ENCODE results near the gene SAMD9.
A peak's percentile ranks its signal among the peaks of the same experiment; 100 is the strongest.
"Not testable (repeated sequence)": the region's sequence is repeated elsewhere in the genome, so short reads cannot be mapped to it uniquely, and the experiment has no call there.

The SAMD9 gene

DNA sequence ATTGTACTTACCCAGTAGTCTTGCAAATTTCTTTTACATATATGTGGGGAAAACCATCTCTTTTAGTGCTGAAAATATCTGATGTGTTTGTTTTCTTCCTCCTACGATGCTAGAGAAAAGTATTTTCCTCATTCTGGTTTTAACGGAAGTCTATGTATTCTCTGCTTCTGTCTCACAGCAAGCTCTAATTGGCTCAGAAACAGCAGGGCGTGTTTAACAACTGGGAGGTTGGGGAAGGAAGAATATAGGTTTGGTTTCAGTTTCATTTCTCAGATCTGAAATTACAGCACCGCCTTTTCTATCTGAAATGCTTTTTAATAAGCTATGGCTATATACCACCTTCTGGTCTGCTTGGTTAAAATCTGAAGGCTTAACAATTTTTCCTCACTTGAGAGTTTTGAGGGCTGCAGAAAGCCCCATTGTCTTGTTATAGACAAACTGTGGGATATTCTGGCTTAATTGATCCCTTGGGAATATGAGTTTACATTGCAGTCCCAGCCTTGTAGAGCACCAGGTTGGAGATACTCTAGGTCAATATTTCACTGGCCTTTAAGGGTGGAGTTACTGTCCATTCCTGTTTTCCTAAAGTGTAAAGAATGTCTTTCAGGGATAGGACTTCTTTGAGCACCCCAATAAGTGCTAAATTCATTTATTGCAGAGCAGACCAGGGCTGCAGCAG is at the start of gene SAMD9:
Gene SAMD9, minus strand, starts transcription at position 128 of the 679 bp plus-strand sequence. CDS start 11,882 bp downstream, outside the sequence.
- no peak for DNase-seq

DNA sequence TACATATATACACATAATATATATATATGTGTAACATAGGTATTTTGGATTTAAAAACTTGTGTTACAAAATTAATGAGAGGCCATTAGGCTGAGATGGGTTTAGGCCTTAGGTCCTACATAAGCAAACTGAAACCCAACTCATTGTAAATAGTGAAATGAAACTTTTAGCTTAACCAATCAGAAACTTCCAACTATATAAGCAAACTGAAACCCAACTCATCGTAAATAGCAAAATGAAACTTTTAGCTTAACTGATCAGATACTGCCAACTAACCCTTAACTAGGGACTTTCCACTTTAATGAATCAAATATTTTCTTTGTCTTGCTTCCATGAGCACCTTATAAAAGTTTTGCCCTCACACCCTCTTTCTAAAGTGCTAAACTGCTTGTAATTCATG is 47.7 kb upstream of the SAMD9 start:
- no peak for DNase-seq

DNA sequence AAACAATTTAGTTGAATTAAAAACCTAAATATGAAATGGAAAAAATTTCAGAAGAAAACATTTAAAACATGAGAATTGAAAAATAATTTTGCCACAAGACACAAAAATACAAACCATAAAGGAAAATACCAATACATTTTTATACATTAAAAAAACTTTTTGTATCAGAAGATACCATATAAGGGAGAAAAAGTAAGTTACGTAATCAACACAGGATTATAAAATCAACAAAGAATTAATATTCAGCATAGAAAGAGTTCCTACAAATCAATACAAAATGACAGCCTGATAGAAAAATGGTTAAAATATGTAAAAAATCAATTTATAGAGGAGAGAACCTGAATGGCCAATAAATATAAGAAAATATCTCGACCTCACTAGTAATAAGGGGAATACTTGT is 47.0 kb upstream of the SAMD9 start:
- no peak for DNase-seq

DNA sequence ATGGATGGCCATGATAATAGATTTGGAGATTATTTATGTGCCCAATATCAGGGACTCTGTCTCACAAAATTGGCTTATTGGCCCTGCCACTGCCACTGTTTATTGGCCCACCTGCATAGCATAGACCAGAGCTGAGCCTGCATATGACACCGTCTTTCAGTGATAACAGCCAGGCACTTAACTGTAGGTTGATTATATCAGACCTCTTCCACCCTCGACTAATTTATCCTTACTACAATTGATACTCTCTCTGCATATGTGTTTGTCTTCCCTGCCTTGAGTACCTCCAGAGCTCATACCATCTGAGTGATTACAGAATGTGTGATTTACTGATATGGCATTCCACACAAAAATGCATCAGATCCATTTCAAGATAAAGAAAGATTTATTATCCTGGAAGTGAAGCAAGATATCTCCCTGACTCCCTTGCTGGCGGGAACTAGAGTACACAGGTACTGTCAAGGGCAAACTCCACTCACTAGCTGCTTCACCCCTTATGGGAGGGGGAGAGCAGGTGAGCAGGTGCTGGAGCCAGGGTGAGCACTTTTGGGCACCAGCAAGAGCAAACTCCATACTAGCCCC is 43.5 kb upstream of the SAMD9 start:
- DNase-seq: no peak

DNA sequence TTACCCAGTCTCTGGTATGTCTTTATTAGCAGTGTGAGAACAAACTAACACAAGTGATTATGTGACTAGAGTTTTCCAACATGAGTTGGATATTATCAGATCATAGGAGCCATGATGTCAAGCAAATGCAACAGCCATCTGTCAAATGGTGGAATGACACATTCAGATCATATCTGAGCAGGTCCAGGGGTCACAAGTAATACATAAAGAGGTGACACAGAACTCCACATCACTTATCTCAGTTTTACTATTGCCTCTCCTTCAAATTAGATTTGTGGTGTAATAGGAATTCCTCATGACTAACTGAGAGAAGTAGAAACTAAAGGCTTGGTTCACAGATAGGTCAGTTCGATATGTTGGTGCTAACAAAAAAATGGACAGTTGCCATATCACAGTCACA is 42.6 kb upstream of the SAMD9 start:
- DNase-seq: no peak

DNA sequence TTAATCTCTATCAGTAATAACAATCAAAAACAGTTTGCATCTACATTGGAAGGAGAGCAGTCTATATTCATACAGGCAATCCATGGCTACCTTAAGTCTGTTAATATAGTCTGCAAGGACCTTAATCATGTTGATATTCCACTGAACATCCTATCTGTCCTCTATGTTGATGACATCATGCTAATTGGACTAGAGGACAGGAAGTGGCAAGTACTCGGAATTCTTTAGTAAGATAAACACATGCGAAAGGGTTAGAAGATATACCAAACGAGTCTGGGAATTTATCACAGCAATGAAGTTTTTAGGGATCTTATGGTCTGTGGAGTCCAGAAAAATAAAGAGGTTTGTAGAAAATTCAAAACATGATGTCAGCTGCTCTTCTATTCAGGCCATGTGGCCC is 41.7 kb upstream of the SAMD9 start:
- no peak for DNase-seq

DNA sequence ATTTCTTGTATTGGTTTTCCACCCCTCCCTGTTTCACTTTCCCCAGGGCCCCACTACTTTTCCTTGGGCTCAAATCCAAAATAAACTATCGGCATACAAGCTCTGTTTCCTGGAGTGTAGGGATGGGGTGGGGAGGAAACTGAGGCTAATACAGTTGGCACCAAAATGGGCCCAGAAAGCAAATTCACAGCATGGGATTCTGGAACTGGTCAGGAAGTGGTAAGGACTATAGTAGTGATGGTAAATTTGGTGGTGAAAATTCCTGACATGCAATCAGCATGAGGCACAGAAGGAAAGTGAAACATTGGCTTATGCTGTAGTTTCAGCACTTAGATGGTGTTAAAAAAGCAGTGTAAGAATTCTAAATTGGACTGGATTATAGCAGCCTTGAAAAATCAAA is 39.1 kb upstream of the SAMD9 start:
- no peak for DNase-seq

DNA sequence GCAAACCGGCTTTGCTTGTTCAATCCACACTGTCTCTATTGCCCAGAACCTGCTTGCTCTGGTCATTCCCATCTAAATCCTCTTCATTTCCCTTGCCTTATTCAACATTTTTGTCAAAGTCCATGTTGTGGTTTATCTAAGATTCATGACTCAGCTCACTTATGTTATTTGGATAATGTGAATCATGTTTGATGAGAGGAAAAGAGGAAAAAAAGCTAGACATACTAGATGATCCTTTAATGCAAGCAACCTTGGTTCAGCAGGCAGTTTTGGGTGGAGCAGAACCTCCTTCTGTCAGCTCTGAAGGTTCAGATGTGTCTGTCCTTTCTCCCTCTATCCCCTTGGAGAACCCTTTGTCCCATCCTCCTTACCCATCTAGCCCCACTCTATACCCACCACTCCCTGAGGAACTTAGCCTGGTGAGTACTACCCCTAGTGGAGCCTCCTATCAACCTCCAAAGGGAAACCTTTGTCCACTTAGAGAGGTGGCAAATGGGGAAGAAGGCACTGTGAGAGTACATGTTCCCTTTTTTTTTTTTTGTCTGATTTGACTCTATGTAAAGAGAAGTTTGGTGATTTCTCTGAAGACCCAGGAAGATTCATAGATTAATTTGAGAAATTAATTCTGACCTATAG is 32.5 kb upstream of the SAMD9 start:
- DNase-seq: no peak

DNA sequence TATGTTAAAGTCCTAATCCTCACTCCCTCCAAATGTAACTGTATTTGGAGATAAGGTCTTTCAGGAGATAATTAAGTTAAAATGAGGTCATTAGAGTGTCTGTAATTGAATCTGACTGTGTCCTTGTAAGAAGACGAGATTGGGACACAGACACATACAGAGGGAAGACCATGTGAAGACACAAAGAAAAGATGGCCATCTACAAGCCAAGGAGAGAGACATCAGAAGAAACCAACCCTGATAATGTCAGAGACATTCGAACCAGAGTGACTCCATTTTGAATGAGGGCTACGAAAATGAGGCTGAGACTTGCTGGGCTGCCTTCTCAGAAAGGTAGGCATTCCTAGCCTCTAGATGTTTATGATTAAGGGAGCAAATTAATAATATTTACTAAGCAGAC is 30.9 kb upstream of the SAMD9 start:
- DNase-seq: no peak

DNA sequence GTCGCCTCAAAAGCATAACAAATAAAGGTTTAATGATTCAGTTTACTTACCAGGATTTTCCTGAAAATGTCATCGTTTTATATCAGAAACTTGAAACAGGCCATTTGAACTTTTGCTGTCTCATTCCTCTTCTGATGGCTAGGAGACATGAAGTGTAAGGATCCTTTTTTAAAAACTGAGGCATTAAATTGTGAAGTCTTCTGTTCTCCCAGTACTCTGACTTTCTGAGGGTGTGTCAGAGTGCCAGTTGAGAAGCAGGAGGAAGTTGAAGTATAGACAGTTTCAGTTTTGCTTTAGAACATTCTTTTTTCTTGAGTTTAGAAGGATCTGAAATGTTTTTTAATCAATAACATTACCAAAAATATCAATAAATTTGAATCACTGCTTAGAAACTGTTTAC is 30.4 kb upstream of the SAMD9 start, which contains the start of gene SAMD9L:
Gene SAMD9L, minus strand, starts transcription at position 242 of the 400 bp plus-strand sequence. CDS start 12,414 bp downstream, outside the sequence.
- DNase-seq: no peak

DNA sequence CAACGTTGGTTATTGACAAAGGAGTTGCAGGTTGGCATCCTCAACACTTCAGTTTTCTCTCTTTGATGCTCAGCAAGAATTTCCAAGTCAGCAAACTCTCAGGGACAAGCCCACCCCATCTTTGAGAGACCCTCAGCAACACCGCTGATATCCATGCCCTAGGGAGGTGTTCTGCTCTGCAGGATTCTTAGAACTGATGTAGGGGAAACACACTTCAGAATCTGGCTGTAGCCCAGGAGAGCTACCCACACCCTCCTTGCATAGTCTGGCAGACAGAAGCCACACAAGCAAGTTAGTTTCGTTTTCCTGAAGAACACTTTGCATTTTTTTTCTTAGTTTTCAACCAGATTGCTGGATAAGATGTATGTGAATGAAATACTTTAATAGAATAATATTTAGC is 29.6 kb upstream of the SAMD9 start:
- DNase-seq: peak; percentile 36

DNA sequence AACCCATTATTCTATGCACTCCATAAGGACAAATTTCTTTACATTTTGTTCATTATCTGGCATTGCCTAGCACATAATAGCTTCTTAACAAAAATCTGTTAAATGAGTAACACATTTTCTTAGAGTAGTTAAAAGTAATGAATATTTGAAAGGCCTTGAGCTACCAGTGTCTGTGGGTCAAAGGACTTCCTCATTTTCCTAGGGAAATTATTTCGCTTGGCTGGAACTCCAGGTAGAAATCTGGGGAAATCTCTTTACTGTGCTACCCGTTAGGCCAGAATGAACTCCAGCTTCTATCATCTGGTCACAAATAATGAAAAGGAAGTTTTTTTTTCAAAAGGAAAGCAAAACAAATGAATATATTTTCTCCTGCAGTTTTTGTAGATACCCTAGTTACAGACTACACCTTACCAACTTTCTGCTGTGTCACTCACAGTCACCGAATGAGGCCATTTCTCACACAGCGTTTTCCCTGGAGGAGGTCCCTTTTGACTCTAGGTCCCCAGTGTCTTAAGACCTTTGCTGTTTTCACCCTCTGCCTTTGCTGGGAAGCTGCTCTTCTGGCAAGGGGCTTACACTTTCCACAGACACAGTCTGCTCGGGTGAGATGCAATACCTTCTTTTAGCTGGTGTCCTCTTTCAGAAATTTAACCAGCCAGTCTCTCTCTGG is 28.8 kb upstream of the SAMD9 start:
- no peak for DNase-seq

DNA sequence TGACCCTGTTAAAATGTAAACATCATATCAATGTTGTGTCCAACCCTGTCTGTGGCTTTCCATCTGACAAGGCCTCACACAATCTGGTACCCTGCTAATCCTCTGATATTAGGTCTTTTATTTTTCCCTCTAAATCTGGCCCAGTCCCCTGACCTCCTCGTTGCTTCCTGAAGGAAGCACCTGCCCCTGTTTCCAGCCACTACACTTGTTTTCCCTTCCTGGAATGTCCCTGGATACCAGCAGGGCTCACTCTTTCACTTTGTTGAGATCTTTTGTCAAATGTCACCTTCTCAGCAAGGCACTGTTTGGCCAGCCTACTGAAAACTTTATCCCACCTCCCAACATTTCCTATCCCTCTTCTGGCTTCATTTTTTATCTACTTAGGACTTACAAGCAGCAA is 28.3 kb upstream of the SAMD9 start:
- DNase-seq: no peak

DNA sequence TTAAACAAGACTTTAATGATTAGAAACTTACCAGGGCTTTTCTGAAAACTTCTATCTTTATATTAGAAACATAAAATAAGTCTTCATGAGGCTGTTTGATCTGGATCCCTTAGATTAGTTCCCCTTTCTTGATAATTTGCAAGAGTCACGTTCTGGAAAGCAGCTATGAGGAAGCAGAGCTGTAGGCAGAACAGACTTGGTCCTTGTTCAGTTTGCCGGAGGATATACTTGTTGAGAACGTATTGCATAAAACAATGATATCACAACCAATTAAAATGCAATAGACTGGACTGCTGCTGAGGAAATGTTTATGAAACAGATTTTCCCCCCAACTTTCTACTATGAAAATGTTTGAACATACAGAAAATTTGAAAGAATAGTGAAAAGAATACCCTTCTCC is 27.6 kb upstream of the SAMD9 start:
- DNase-seq: no peak

DNA sequence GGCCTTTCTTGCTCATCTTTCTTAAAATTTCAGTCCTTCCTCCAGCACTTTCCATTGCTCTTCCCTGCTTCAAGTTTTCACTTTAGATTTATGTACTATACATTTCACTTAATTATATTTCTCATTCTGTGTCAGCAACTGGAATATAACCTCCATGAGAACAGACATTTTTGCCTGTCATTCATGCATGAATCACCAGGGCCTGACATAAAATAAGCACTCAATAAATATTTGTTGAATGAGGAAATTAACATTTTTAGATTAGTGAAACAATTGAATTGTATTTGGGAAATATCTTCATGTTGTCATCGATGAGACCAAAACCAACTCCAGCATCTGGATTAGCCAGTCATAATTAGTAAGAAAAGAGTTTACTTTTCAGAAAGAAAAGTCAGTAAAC is 24.3 kb upstream of the SAMD9 start:
- no peak for DNase-seq

DNA sequence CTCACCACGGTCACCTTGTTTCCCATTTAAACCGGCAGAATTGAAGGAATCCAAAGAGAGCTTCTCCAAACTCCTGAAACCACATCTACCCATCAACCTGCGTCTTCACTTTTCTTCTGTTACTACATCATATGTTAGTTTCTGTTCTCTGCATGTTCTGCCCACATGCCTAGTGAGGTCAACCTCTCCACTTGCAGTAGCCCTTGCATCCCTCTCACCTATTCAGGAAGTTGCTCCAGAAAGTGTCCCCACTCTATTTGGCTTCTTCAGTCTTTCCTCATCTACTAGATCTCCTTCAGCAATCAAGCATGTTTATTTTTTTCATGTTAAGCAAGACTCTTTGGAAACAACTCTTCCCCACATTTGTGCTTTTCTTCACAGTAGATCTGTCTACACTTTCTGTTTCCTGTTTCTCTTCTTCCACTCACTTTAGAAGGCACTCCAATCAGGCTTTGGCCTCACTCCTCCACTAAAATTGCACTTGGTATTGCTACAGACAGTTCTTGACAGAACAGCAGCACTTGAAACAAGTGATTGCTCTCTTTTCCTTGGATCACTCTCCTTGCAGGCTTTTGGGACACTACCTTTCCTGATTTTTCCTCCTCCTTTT is 22.9 kb upstream of the SAMD9 start:
- no peak for DNase-seq

DNA sequence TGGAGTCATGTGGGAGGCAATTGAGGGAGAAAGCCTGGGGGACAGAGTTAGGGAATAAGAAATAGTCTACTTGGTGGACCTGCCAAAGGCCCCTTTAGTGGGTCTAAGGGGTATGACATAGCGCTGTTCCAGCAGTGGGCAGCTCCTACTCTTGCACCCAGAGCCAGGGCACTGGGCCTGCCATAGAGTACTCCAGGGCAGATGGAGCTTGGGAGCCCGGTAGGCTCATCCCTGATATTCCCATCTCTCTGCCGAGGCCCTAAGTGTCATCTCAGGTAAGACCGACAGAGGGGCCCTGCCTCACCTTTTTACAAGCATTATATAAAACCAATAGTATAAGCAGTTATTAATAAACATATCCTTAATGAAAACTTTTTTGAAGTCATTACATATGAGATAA is 20.8 kb upstream of the SAMD9 start:
- no peak for DNase-seq

DNA sequence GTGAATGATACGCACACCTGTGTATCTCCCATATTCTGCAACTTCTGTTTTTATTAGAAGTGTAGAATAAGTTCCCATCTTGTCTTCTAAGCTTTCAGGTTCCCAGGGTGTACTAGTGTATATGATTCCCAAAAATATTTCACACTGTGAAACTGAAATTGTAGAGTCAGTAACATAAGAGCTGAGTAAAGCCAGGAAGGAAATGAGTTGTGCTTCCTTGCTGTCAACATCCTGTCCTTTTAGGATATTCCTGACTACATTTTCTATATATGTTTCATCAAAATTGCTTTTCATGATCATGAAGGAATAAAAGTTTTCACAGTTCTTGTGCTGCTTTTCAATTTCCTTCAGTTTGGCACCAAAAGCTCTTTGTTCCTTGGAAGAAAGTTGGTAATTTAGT is 15.2 kb upstream of the SAMD9 start:
- no peak for DNase-seq

DNA sequence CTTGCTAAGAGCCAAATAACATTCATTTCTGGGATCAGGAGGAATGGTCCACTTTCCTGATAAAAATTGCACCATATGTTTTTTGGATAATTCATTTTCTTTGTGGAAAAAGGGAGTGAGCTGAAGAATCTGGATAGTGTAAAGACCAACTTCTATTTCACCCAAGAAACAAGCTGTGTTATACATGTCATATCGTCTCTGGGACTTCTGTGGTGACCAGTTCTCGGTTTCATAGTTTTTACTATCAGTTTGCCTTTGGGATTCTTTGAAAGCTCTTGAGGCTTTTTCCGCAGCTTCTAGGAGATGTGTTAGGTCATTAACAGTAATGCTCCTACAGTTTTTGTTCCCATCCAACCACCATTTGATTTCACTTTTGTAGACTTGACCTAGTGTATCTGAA is 14.4 kb upstream of the SAMD9 start:
- DNase-seq: no peak

DNA sequence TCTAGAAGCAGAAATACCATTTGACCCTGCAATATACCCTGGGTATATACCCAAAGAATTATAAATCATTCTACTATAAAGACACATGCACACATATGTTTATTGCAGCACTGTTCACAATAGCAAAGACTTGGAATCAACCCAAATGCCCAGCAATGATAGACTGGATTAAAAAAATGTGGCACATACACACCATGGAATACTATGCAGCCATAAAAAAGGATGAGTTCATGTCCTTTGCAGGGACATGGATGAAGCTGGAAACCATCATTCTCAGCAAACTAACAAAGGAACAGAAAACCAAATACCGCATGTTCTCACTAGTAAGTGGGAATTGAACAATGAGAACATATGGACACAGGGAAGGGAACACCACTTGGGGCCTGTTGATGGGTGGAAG is 9.2 kb upstream of the SAMD9 start:
- DNase-seq: not testable (repeated sequence)

DNA sequence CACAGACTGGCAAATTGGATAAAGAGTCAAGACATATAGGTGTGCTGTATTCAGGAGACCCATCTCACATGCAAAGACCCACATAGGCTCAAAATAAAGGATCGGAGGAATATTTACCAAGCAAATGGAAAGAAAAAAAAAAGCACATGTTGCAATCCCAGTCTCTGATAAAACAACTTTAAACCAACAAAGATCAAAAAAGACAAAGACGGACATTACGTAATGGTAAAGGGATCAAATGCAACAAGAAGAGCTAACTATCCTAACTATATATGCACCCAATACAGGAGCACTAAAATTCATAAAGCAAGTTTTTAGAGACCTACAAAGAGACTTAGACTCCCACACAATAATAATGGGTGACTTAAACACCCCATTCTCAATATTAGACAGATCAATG is 5.8 kb upstream of the SAMD9 start:
- not testable (repeated sequence) for DNase-seq

DNA sequence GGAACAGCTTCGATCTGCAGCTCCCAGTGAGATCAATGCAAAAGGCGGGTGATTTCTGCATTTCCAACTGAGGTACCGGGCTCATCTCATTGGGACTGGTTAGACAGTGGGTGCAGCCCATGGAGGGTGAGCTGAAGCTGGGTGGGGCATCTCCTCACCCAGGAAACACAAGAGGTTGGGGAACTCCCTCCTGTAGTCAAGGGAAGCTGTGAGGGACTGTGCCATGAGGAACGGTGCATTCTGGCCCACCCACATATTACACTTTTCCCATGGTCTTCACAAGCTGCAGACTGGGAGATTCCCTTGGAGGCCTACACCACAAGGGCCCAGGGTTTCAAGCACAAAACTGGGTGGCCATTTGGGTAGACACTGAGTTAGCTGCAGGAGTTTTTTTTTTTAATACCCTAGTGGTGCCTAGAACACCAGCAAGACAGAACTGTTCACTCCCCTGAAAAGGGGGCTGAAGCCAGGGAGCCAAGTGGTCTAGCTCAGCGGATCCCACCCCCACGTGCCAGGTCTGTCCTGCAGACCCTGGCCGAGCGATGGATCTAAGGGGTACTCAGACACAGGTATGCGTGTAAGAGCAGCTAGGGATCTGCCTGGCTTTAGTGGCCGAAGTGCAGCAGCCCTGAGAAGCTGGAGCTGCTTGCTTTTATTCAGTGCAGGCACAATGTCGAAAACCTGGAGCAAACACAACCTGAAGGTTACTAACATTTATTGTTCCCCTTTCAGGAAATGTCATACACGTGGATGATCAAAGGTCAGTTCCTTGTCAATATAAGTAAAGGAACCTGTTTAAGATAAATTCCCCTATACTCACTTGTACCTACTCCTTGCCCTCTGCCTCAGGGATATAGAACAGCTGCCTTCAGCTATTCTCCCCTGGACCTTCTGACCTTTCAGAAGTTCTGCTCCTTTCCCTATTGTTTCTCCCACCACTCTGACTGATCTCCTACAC is 3.1 kb upstream of the SAMD9 start:
- DNase-seq: no peak

Measured in activated CD4-positive, CD25-positive, alpha-beta regulatory T cell treated with anti-CD3 and anti-CD28 coated beads, Interleukin-2, amount 50 U/mL, for 72 hours (primary cell).